Activated naive CD8-positive, alpha-beta T cell treated with anti-CD3 and anti-CD28 coated beads, Interleukin-2, amount 50 U/mL, for 16 hours (primary cell): Measurements from ENCODE around the gene PITPNM3.

Source experiments
- DNase-seq: peaks from one replicate; pipeline ENCODE4 v3.0.0-alpha.2; 2020; ENCODE audit warnings: low read depth, low spot score

The PITPNM3 gene

GRCh38 chr17:6463616-6464445, 92.5 kb downstream of the PITPNM3 start:
- DNase-seq, result no peak

GRCh38 chr17:6462692-6463091, 93.7 kb downstream of the PITPNM3 start:
- no peak for DNase-seq

- DNase-seq, result no peak
Measured at GRCh38 chr17:6461792-6462524, 94.4 kb downstream of the PITPNM3 start.

- no peak for DNase-seq
Measured at GRCh38 chr17:6461246-6461645, 95.1 kb downstream of the PITPNM3 start.

GRCh38 chr17:6460531-6461161, 95.7 kb downstream of the PITPNM3 start:
- no peak for DNase-seq

GRCh38 chr17:6458460-6458950, 97.8 kb downstream of the PITPNM3 start:
- DNase-seq, result no peak

GRCh38 chr17:6457688-6458459, 98.5 kb downstream of the PITPNM3 start:
- DNase-seq, result no peak

GRCh38 chr17:6456914-6457687, 99.3 kb downstream of the PITPNM3 start:
- no peak for DNase-seq

GRCh38 chr17:6456321-6456720, 100.0 kb downstream of the PITPNM3 start:
- DNase-seq, result no peak

GRCh38 chr17:6455321-6455705, 101.0 kb downstream of the PITPNM3 start:
- DNase-seq, result no peak

- DNase-seq, result no peak
Measured at GRCh38 chr17:6454495-6455320, 101.6 kb downstream of the PITPNM3 start.

- no peak for DNase-seq
Measured at GRCh38 chr17:6453279-6454024, 102.9 kb downstream of the PITPNM3 start.

- DNase-seq, result no peak
Measured at GRCh38 chr17:6452471-6453266, 103.7 kb downstream of the PITPNM3 start.

- no peak for DNase-seq
Measured at GRCh38 chr17:6450926-6451832, 105.2 kb downstream of the PITPNM3 start.

GRCh38 chr17:6449307-6449706, 107.0 kb downstream of the PITPNM3 start:
- no peak for DNase-seq

GRCh38 chr17:6448473-6448872, 107.9 kb downstream of the PITPNM3 start:
- no peak for DNase-seq

GRCh38 chr17:6446516-6447100, 109.7 kb downstream of the PITPNM3 start:
- no peak for DNase-seq
